ENCODE measurements around the gene CRACDL. TPM values are rescaled to one million over a fixed set of nuclear protein-coding genes. Genes with fewer than 3 reads are reported as not detected.

CRACDL gene
- total RNA-seq, 1 experiment from 2014 or later = not detected

DNA sequence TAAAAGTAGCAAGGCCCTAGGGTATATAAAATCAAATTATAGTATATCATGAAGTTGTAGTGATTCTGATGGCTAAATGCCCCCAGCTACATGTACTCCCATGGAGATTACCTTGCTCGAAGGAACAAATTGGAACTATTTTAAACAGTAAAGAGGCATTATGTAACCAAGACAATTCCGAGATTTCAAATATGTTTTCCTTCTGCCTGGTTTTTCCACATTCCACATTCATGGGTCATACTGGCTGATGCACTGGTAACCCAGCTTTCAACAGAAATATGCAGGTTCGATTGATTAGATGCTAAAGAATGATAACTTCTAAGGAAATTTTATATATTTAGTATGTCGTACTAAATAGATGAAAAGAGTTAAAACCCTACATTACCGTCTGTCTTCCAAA is 142.8 kb downstream of the CRACDL start:
- POLR2A ChIA-PET (ENCODE audit: unreplicated experiment) = no interaction called here
- H3K27ac ChIP-seq (ENCODE audit: low read length) = peak overlapping the region; percentile 25; the same call in 1 of the 2 replicates
- CTCF ChIA-PET = no interaction called here

DNA sequence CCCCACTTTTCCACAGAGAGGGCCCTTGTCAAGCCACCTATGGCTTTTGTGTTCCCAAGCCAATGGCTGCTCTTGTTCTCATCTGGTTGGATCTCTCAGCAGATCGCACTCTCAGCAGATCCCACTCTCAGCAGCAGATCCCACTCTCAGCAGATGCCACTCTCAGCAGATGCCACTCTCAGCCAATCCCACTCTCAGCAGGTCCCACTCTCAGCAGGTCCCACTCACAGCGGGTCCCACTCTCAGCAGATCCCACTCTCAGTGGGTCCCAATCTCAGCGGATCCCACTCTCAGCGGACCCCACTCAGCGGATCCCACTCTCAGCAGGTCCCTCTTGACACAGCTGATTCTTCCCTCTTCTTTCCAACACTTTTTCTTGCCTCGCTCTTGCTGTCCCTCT is 145.8 kb downstream of the CRACDL start:
- no peaks in the 10 kb centered on the region for H3K9me3 ChIP-seq (ENCODE audit: low read length)
- H3K27me3 ChIP-seq (ENCODE audit: low read length) = no peaks in the 10 kb centered on the region
- peaks cover 24% of the 10 kb centered on the region for H3K4me1 ChIP-seq (ENCODE audit: insufficient read depth, low read length)
- no peaks in the 10 kb centered on the region for H3K9me2 ChIP-seq (replicated peaks; ENCODE audit: low read length)
- H3K4me2 ChIP-seq (ENCODE audit: low read length) = no peak overlapping the region
- H3K79me2 ChIP-seq (ENCODE audit: low read length) = no peaks in the 10 kb centered on the region
- H2AFZ ChIP-seq (ENCODE audit: low read length) = no peak overlapping the region
- TF ChIP-seq, protein P1, sequence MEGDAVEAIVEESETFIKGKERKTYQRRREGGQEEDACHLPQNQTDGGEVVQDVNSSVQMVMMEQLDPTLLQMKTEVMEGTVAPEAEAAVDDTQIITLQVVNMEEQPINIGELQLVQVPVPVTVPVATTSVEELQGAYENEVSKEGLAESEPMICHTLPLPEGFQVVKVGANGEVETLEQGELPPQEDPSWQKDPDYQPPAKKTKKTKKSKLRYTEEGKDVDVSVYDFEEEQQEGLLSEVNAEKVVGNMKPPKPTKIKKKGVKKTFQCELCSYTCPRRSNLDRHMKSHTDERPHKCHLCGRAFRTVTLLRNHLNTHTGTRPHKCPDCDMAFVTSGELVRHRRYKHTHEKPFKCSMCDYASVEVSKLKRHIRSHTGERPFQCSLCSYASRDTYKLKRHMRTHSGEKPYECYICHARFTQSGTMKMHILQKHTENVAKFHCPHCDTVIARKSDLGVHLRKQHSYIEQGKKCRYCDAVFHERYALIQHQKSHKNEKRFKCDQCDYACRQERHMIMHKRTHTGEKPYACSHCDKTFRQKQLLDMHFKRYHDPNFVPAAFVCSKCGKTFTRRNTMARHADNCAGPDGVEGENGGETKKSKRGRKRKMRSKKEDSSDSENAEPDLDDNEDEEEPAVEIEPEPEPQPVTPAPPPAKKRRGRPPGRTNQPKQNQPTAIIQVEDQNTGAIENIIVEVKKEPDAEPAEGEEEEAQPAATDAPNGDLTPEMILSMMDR (conservative IDR thresholded peaks at IDR 0.05; ENCODE audit: low read depth, low read length) = no peak
- TF ChIP-seq EZH2 (IDR thresholded peaks at IDR 0.05; ENCODE audit: low read length, unreplicated experiment) = no peak
- no peak for TF ChIP-seq EZH2phosphoT487 (IDR thresholded peaks at IDR 0.05; ENCODE audit: borderline replicate concordance, low read length)
- intact Hi-C loops (cut with micrococcal nuclease) = no loop called here
- no peak for ATAC-seq
- no peak overlapping the region for H3K4me3 ChIP-seq (ENCODE audit: low read length)
- no peak overlapping the region for H3K27ac ChIP-seq (ENCODE audit: low read length)
- H4K20me1 ChIP-seq (ENCODE audit: low read length) = no peaks in the 10 kb centered on the region
- H3K36me3 ChIP-seq (ENCODE audit: low read depth, low read length) = no peaks in the 10 kb centered on the region
- CTCF ChIA-PET = no interaction called here
- no TSS peak for BruUV-seq (replicated peaks)
- DNase-seq = no peak
- no peak overlapping the region for H3K9ac ChIP-seq (ENCODE audit: low read length)
- no peaks in the 10 kb centered on the region for H3F3A ChIP-seq (ENCODE audit: low read length, unreplicated experiment)
- POLR2A ChIA-PET (ENCODE audit: unreplicated experiment) = no interaction called here

More for the DNA sequence above, 142.8 kb downstream of the CRACDL start:
- Histone ChIP-seq H2AFZ (ENCODE audit: low read length) (no peak overlapping the region), H3K4me3 (ENCODE audit: low read length) (0 out of 2 replicates have a peak overlapping the region, but pooled peaks have one; percentile 6), H3K36me3 (ENCODE audit: low read depth, low read length) (no peaks in the 10 kb centered on the region), H3K4me2 (ENCODE audit: low read length) (peak overlapping the region; percentile 64), H3K79me2 (ENCODE audit: low read length) (no peaks in the 10 kb centered on the region), H3K27me3 (ENCODE audit: low read length) (no peaks in the 10 kb centered on the region), H3F3A (ENCODE audit: low read length, unreplicated experiment) (no peaks in the 10 kb centered on the region), H3K9me2 (replicated peaks; ENCODE audit: low read length) (no peaks in the 10 kb centered on the region), H3K9me3 (ENCODE audit: low read length) (no peaks in the 10 kb centered on the region), H3K4me1 (ENCODE audit: insufficient read depth, low read length) (peaks cover 24% of the 10 kb centered on the region), H4K20me1 (ENCODE audit: low read length) (no peaks in the 10 kb centered on the region), H3K9ac (ENCODE audit: low read length) (no peak overlapping the region)
- ATAC-seq (peak; percentile 59), DNase-seq (peak; percentile 89)
- no peak for TF ChIP-seq EZH2phosphoT487 (IDR thresholded peaks at IDR 0.05; ENCODE audit: borderline replicate concordance, low read length)
- TF ChIP-seq EZH2 (IDR thresholded peaks at IDR 0.05; ENCODE audit: low read length, unreplicated experiment) = no peak
- TF ChIP-seq, protein P1 (conservative IDR thresholded peaks at IDR 0.05; ENCODE audit: low read depth, low read length) = no peak
- intact Hi-C loops (cut with micrococcal nuclease) = loop anchor here (2.0 kb wide), 1 partner anchor 62 kb away; the partner anchor contains the start of gene MGAT4A
- no TSS peak for BruUV-seq (replicated peaks)

DNA sequence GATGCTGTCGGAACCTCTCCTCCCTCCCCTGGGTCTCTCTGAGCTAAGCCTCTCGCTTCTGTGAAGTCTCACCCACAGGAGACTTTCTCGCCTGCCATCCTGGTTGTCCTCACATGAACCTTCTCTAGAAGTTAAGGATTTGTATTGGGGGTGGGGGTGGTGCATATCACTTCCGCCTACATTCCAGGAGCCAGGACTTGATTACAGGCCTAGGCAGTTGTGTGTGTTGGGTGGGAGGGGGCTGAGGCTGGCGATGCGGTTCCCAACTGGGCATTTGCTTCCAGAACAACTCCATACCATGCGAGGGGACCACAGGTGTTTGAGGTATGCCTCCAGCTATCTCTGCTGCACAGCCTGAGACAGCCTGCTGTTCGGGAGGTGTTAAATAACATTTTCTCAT is 148.3 kb downstream of the CRACDL start:
- ChIA-PET POLR2A (ENCODE audit: unreplicated experiment) (no interaction called here), CTCF (no interaction called here)
- intact Hi-C loops (cut with micrococcal nuclease) = no loop called here
- DNase-seq (no peak), ATAC-seq (no peak)
- H3F3A ChIP-seq (ENCODE audit: low read length, unreplicated experiment) = no peaks in the 10 kb centered on the region
- no peak overlapping the region for H3K27ac ChIP-seq (ENCODE audit: low read length)
- H2AFZ ChIP-seq (ENCODE audit: low read length) = no peak overlapping the region
- no peaks in the 10 kb centered on the region for H4K20me1 ChIP-seq (ENCODE audit: low read length)
- H3K4me1 ChIP-seq (ENCODE audit: insufficient read depth, low read length) = peaks cover 3% of the 10 kb centered on the region
- H3K9me3 ChIP-seq (ENCODE audit: low read length) = no peaks in the 10 kb centered on the region
- H3K79me2 ChIP-seq (ENCODE audit: low read length) = no peaks in the 10 kb centered on the region
- H3K4me3 ChIP-seq (ENCODE audit: low read length) = no peak overlapping the region
- H3K9ac ChIP-seq (ENCODE audit: low read length) = no peak overlapping the region
- no peaks in the 10 kb centered on the region for H3K27me3 ChIP-seq (ENCODE audit: low read length)
- H3K9me2 ChIP-seq (replicated peaks; ENCODE audit: low read length) = no peaks in the 10 kb centered on the region
- no TSS peak for BruUV-seq (replicated peaks)
- H3K36me3 ChIP-seq (ENCODE audit: low read depth, low read length) = no peaks in the 10 kb centered on the region
- H3K4me2 ChIP-seq (ENCODE audit: low read length) = no peak overlapping the region
- TF ChIP-seq EZH2phosphoT487 (IDR thresholded peaks at IDR 0.05; ENCODE audit: borderline replicate concordance, low read length) (no peak), EZH2 (IDR thresholded peaks at IDR 0.05; ENCODE audit: low read length, unreplicated experiment) (no peak)
- TF ChIP-seq, protein P1 (conservative IDR thresholded peaks at IDR 0.05; ENCODE audit: low read depth, low read length) = no peak

All from PC-3 (cell line).